H9 (cell line): ENCODE data around the gene ICOSLG. TPM values are rescaled to one million over a fixed set of nuclear protein-coding genes. Genes with fewer than 3 reads are reported as not detected.

Experiments used
- DNase-seq: peaks from one replicate; pipeline ENCODE4 v3.0.0-alpha.2; 2017
- H2AFZ ChIP-seq: one replicate; pipeline ENCODE4 v1.6.1; 2013; ENCODE audit warnings: mild to moderate bottlenecking, low read length, control low read depth, moderate library complexity
- H2AK5ac ChIP-seq: 2 replicates; pipeline ENCODE4 v1.6.1; 2013; ENCODE audit warnings: low read length, control low read depth, mixed read lengths; ENCODE audit not compliant: insufficient read length
- H2BK120ac ChIP-seq: one replicate; pipeline ENCODE4 v1.6.1; 2013; ENCODE audit warnings: low read depth, mild to moderate bottlenecking, low read length, control low read depth, inconsistent platforms; ENCODE audit not compliant: poor library complexity, severe bottlenecking
- H2BK12ac ChIP-seq: 2 replicates; pipeline ENCODE4 v1.6.1; 2013; ENCODE audit warnings: low read length, control low read depth, mixed read lengths, low read depth; ENCODE audit not compliant: insufficient read length
- H2BK15ac ChIP-seq: 2 replicates; pipeline ENCODE4 v1.6.1; 2013; ENCODE audit warnings: low read depth, low read length, control low read depth
- H2BK20ac ChIP-seq: one replicate; pipeline ENCODE4 v1.6.1; 2013; ENCODE audit warnings: low read depth, mild to moderate bottlenecking, low read length, control low read depth, inconsistent platforms; ENCODE audit not compliant: poor library complexity, severe bottlenecking
- H2BK5ac ChIP-seq: 2 replicates; pipeline ENCODE4 v1.6.1; 2013; ENCODE audit warnings: low read length, control low read depth, mixed read lengths; ENCODE audit not compliant: insufficient read length
- H3K14ac ChIP-seq: 2 replicates; pipeline ENCODE4 v1.6.1; 2013; ENCODE audit warnings: low read length, control low read depth; ENCODE audit not compliant: insufficient read depth
- H3K18ac ChIP-seq: 2 replicates; pipeline ENCODE4 v1.6.1; 2013; ENCODE audit warnings: low read depth, mild to moderate bottlenecking, mixed read lengths, low read length, control low read depth; ENCODE audit not compliant: insufficient read length
- H3K23ac ChIP-seq: 2 replicates; pipeline ENCODE4 v1.6.1; 2013; ENCODE audit warnings: low read length, control low read depth, mixed read lengths, low read depth; ENCODE audit not compliant: insufficient read length
- H3K23me2 ChIP-seq: 2 replicates; pipeline ENCODE4 v1.6.1; 2013; ENCODE audit warnings: low read depth, mild to moderate bottlenecking, mixed read lengths, low read length, control low read depth; ENCODE audit not compliant: insufficient read length, poor library complexity, severe bottlenecking
- H3K27ac ChIP-seq: 2 replicates; pipeline ENCODE4 v1.5.1; 2013; ENCODE audit warnings: low read length, control low read depth, mixed read lengths, low read depth; ENCODE audit not compliant: insufficient read length
- H3K27me3 ChIP-seq: 2 replicates; pipeline ENCODE4 v1.6.1; 2013; ENCODE audit warnings: low read length, control low read depth, inconsistent platforms; ENCODE audit not compliant: insufficient read depth
- H3K4ac ChIP-seq: 2 replicates; pipeline ENCODE4 v1.6.1; 2013; ENCODE audit warnings: low read depth, mild to moderate bottlenecking, control low read depth, inconsistent platforms, low read length, moderate library complexity
- H3K4me1 ChIP-seq: 2 replicates; pipeline ENCODE4 v1.6.1; 2013; ENCODE audit warnings: low read length, control low read depth, inconsistent platforms; ENCODE audit not compliant: insufficient read depth
- H3K4me2 ChIP-seq: 2 replicates; pipeline ENCODE4 v1.6.1; 2013; ENCODE audit warnings: low read length, control low read depth, mixed read lengths; ENCODE audit not compliant: insufficient read length, insufficient read depth
- H3K56ac ChIP-seq: 2 replicates; pipeline ENCODE4 v1.6.1; 2013; ENCODE audit warnings: low read depth, mild to moderate bottlenecking, mixed read lengths, low read length, control low read depth; ENCODE audit not compliant: insufficient read length
- H3K79me1 ChIP-seq: 2 replicates; pipeline ENCODE4 v1.6.1; 2013; ENCODE audit warnings: low read depth, mild to moderate bottlenecking, moderate library complexity, low read length, control low read depth, inconsistent platforms; ENCODE audit not compliant: insufficient read depth, poor library complexity, severe bottlenecking
- H3K79me2 ChIP-seq: 2 replicates; pipeline ENCODE4 v1.6.1; 2013; ENCODE audit warnings: low read length, control low read depth, inconsistent platforms; ENCODE audit not compliant: insufficient read depth
- H3K9ac ChIP-seq: 2 replicates; pipeline ENCODE4 v1.6.1; 2013; ENCODE audit warnings: low read length, control low read depth, mixed read lengths; ENCODE audit not compliant: insufficient read length; ENCODE audit errors: extremely low read depth
- H3K9me3 ChIP-seq: one replicate; pipeline ENCODE4 v1.6.1; 2013; ENCODE audit warnings: low read depth, low read length, inconsistent platforms; ENCODE audit not compliant: control insufficient read depth
- H3T11ph ChIP-seq: one replicate; pipeline ENCODE4 v1.6.1; 2013; ENCODE audit warnings: mild to moderate bottlenecking, low read length, control low read depth, inconsistent platforms
- H4K20me1 ChIP-seq: one replicate; pipeline ENCODE4 v1.6.1; 2013; ENCODE audit not compliant: control insufficient read depth, insufficient read length, insufficient read depth
- H4K5ac ChIP-seq: 2 replicates; pipeline ENCODE4 v1.6.1; 2013; ENCODE audit warnings: low read depth, mild to moderate bottlenecking, mixed read lengths, low read length, control low read depth; ENCODE audit not compliant: insufficient read length
- H4K8ac ChIP-seq: replicated peaks from 2 replicates; pipeline ENCODE4 v1.6.1; 2013; ENCODE audit warnings: low read length, control low read depth, mixed read lengths, low read depth; ENCODE audit not compliant: insufficient read length
- H4K91ac ChIP-seq: 2 replicates; pipeline ENCODE4 v1.6.1; 2013; ENCODE audit warnings: low read depth, mild to moderate bottlenecking, moderate library complexity, mixed read lengths, low read length, control low read depth; ENCODE audit not compliant: insufficient read length
- H3K27ac Mint-ChIP-seq, 3 experiments: 2 replicates in 2 of 3; 3 replicates in 1 of 3; pipeline ENCODE4 v1.8.0; 2020 to 2021; ENCODE audit warnings: mixed read lengths in 3 of 3, mild to moderate bottlenecking in 1 of 3, moderate library complexity in 1 of 3
- H3K27me3 Mint-ChIP-seq: 2 replicates; pipeline ENCODE4 v1.8.0; 2021; ENCODE audit warnings: low read depth, mild to moderate bottlenecking, moderate library complexity, mixed read lengths
- H3K36me3 Mint-ChIP-seq, 3 experiments: 2 replicates in 2 of 3; 3 replicates in 1 of 3; pipeline ENCODE4 v1.8.0; 2020 to 2021; ENCODE audit warnings: low read depth in 3 of 3, mixed read lengths in 3 of 3; ENCODE audit not compliant: insufficient read depth in 1 of 3
- H3K4me1 Mint-ChIP-seq, 2 experiments: 2 replicates each; pipeline ENCODE4 v1.8.0; 2020; ENCODE audit warnings: mixed read lengths in 2 of 2
- H3K4me3 Mint-ChIP-seq, 2 experiments: 2 replicates in 1 of 2; 3 replicates in 1 of 2; pipeline ENCODE4 v1.8.0; 2020 to 2021; ENCODE audit warnings: mild to moderate bottlenecking in 2 of 2, mixed read lengths in 2 of 2, moderate library complexity in 1 of 2
- H3K9me3 Mint-ChIP-seq, 2 experiments: 2 replicates in 1 of 2; 3 replicates in 1 of 2; pipeline ENCODE4 v1.8.0; 2020; ENCODE audit warnings: mild to moderate bottlenecking in 2 of 2, mixed read lengths in 2 of 2, moderate library complexity in 1 of 2
- CTCF ChIP-seq: fragments of 200-600 bp; sonication (generic); conservative IDR thresholded peaks from 3 replicates; pipeline ENCODE4 v1.8.0; 2021; ENCODE audit warnings: antibody characterized with exemption, mild to moderate bottlenecking
- WGBS: extraction: QIAGEN DNeasy Blood & Tissue Kit; methylation state at CpG from one replicate; pipeline ENCODE4 v1.1.7; 2013; ENCODE audit warnings: missing lambda C conversion rate, low lambda C conversion rate, mixed read lengths; ENCODE audit not compliant: insufficient read length; ENCODE audit errors: extremely low coverage; 5-methylcytosine and 5-hydroxymethylcytosine counted together
- total RNA-seq: library from RNA; stranded (reverse); gene quantifications from 2 replicates; pipeline ENCODE4 v1.2.1, GENCODE V29; 2021

The ICOSLG gene
- total RNA-seq, 1 experiment from 2014 or later = 6.8 TPM

DNA sequence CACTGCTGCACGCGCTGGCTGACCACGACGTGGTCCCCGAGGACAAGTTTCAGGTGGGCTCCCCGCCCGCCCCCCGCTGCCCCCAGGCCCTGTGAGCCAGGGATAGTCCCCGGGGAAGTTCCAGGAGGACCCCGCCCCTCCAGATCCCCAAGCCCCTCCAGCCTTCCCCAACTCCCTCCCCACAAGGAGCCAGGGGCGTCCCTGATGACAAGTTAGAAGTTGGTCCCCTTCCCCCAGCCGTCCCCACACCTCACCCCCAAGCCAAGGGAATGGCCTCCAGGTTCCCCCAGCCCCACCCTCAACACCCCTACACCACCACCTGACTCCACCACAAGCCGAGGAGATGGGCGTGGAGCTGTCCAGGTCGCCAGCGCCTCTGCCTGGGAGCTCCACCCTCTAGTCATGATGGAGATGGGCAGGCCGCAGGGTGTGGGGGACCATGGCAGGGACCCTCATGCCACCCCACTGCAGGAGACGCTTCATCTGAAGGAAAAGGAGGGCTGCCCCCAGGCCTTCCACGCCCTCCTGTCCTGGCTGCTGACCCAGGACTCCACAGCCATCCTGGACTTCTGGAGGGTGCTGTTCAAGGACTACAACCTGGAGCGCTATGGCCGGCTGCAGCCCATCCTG lies 45.5 kb upstream of the ICOSLG start:
- Histone ChIP-seq H3K27ac (no peak overlapping the region), H3K9ac (no peak overlapping the region), H2AK5ac (no peak overlapping the region), H2BK12ac (no peak overlapping the region), H4K20me1 (no peaks in the 10 kb centered on the region), H3K4ac (no peak overlapping the region), H3T11ph (no peak overlapping the region), H3K18ac (no peak overlapping the region), H4K8ac (no peak overlapping the region), H4K5ac (no peak overlapping the region), H2BK120ac (no peak overlapping the region), H3K9me3 (no peaks in the 10 kb centered on the region), H2AFZ (no peak overlapping the region), H3K4me1 (no peaks in the 10 kb centered on the region; the same call in 1 of the 2 replicates), H3K79me1 (no peaks in the 10 kb centered on the region), H2BK5ac (no peak overlapping the region), H3K14ac (no peak overlapping the region), H2BK15ac (no peak overlapping the region), H3K23me2 (no peaks in the 10 kb centered on the region), H3K27me3 (no peaks in the 10 kb centered on the region), H3K56ac (no peak overlapping the region), H4K91ac (no peak overlapping the region), H3K23ac (no peak overlapping the region), H3K4me2 (no peak overlapping the region), H2BK20ac (no peak overlapping the region), H3K79me2 (no peaks in the 10 kb centered on the region)
- Mint-ChIP-seq H3K36me3 (no peaks in the 10 kb centered on the region), H3K4me3 (no peak overlapping the region), H3K27ac (no peak overlapping the region), H3K4me1 (peaks cover 22 to 26% of the 10 kb centered on the region in 2 experiments), H3K27me3 (peaks cover 14% of the 10 kb centered on the region), H3K9me3 (no peaks in the 10 kb centered on the region)
- DNase-seq = no peak
- whole genome bisulfite sequencing = no CpG with 5 or more reads among the region's 21 CpGs
- no peak for TF ChIP-seq CTCF
